OCI-LY1 (cell line): ENCODE measurements around the gene MAST4.

Experiments
- H2AFZ ChIP-seq: fragments of 200-600 bp; sonication (generic), shearing (Covaris generic); 2 replicates; pipeline ENCODE4 v1.6.0; 2014; ENCODE audit warnings: antibody characterized with exemption, mild to moderate bottlenecking, low read length
- H3F3A ChIP-seq: fragments of 200-600 bp; sonication (generic), shearing (Covaris generic); 2 replicates; pipeline ENCODE4 v1.6.0; 2014; ENCODE audit warnings: mild to moderate bottlenecking, antibody characterized with exemption, low read length, moderate library complexity; ENCODE audit not compliant: insufficient read depth
- H3K27ac ChIP-seq: fragments of 200-600 bp; sonication (generic); 2 replicates; pipeline ENCODE4 v1.5.1; 2014; ENCODE audit warnings: low read length, mixed run types, mild to moderate bottlenecking, low read depth; ENCODE audit not compliant: poor library complexity, severe bottlenecking
- H3K27me3 ChIP-seq: fragments of 200-600 bp; sonication (generic); 2 replicates; pipeline ENCODE4 v1.6.0; 2014; ENCODE audit warnings: antibody characterized with exemption, mild to moderate bottlenecking, low read length, moderate library complexity; ENCODE audit not compliant: insufficient read depth
- H3K36me3 ChIP-seq: fragments of 200-600 bp; sonication (generic); 2 replicates; pipeline ENCODE4 v1.6.1; 2014; ENCODE audit warnings: mild to moderate bottlenecking, antibody characterized with exemption, low read length, moderate library complexity, mixed read lengths; ENCODE audit not compliant: insufficient read depth
- H3K4me1 ChIP-seq: fragments of 200-600 bp; sonication (generic); 2 replicates; pipeline ENCODE4 v1.5.1; 2014; ENCODE audit warnings: mild to moderate bottlenecking, low read length, moderate library complexity; ENCODE audit not compliant: insufficient read depth, severe bottlenecking
- H3K4me2 ChIP-seq: fragments of 200-600 bp; sonication (generic), shearing (Covaris generic); 2 replicates; pipeline ENCODE4 v1.6.1; 2014; ENCODE audit warnings: low read length
- H3K4me3 ChIP-seq: fragments of 200-600 bp; sonication (generic); 2 replicates; pipeline ENCODE4 v1.5.1; 2014; ENCODE audit warnings: low read length, low read depth, mild to moderate bottlenecking, mixed read lengths; ENCODE audit not compliant: poor library complexity, severe bottlenecking
- H3K79me2 ChIP-seq: fragments of 200-600 bp; shearing (Covaris generic); 2 replicates; pipeline ENCODE4 v1.6.1; 2016; ENCODE audit warnings: mixed run types, low read length, mixed read lengths; ENCODE audit not compliant: insufficient read depth
- H3K9ac ChIP-seq: fragments of 200-600 bp; sonication (generic), shearing (Covaris generic); 2 replicates; pipeline ENCODE4 v1.6.1; 2014; ENCODE audit warnings: mild to moderate bottlenecking, low read length, mixed read lengths
- H3K9me2 ChIP-seq: fragments of 200-600 bp; sonication (generic), shearing (Covaris generic); 2 replicates; pipeline ENCODE4 v1.6.1; 2014; ENCODE audit warnings: low read depth, mild to moderate bottlenecking, low read length, mixed read lengths
- H3K9me3 ChIP-seq: fragments of 200-600 bp; shearing (Covaris generic); 2 replicates; pipeline ENCODE4 v1.6.1; 2014; ENCODE audit warnings: low read length, mixed read lengths
- H4K20me1 ChIP-seq: fragments of 200-600 bp; sonication (generic), shearing (Covaris generic); 2 replicates; pipeline ENCODE4 v1.6.0; 2016; ENCODE audit warnings: mild to moderate bottlenecking, low read length; ENCODE audit not compliant: insufficient read depth
- EZH2 ChIP-seq: fragments of 200-600 bp; sonication (generic), shearing (Covaris generic); IDR thresholded peaks from 2 replicates; pipeline ENCODE4 v1.8.0; 2017; ENCODE audit warnings: borderline replicate concordance, mixed run types, mild to moderate bottlenecking, antibody characterized with exemption, low read length, moderate library complexity, mixed read lengths
- TF ChIP-seq, protein P1 (sequence below): fragments of 200-600 bp; sonication (generic), shearing (Covaris generic); IDR thresholded peaks from 2 replicates; pipeline ENCODE4 v1.5.1; 2017; ENCODE audit warnings: mild to moderate bottlenecking, antibody characterized with exemption, low read length, moderate library complexity, mixed read lengths

MAST4 gene

DNA sequence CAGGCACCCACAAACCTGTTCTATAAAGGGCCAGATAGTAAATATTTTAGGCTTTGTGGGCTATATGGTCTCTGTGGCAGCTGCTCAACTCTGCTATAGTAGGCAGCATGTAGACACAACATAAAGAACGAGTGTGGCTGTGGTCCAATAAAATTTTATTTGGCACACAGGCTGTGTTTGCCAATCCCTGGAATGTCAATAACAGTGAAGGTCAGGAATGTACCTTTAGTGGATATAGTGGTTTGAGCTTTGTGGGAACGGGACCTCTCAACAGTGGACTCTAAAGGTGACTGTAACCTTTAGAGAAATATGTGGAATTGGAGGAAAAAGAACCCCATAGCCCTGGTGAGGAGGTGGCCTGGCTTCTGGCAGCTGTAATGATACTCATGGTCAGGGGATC is 145.2 kb downstream of the MAST4 start:
- H3K36me3 ChIP-seq, result no peaks in the 10 kb centered on the region
- H3K4me3 ChIP-seq, result no peak overlapping the region
- no peaks in the 10 kb centered on the region for H3K27me3 ChIP-seq
- no peak overlapping the region for H3K4me2 ChIP-seq
- no peaks in the 10 kb centered on the region for H4K20me1 ChIP-seq
- no peak overlapping the region for H2AFZ ChIP-seq
- no peaks in the 10 kb centered on the region for H3K9me3 ChIP-seq
- no peaks in the 10 kb centered on the region for H3F3A ChIP-seq
- no peak overlapping the region for H3K27ac ChIP-seq
- no peaks in the 10 kb centered on the region for H3K9me2 ChIP-seq
- H3K79me2 ChIP-seq, result no peaks in the 10 kb centered on the region
- TF ChIP-seq, protein P1, sequence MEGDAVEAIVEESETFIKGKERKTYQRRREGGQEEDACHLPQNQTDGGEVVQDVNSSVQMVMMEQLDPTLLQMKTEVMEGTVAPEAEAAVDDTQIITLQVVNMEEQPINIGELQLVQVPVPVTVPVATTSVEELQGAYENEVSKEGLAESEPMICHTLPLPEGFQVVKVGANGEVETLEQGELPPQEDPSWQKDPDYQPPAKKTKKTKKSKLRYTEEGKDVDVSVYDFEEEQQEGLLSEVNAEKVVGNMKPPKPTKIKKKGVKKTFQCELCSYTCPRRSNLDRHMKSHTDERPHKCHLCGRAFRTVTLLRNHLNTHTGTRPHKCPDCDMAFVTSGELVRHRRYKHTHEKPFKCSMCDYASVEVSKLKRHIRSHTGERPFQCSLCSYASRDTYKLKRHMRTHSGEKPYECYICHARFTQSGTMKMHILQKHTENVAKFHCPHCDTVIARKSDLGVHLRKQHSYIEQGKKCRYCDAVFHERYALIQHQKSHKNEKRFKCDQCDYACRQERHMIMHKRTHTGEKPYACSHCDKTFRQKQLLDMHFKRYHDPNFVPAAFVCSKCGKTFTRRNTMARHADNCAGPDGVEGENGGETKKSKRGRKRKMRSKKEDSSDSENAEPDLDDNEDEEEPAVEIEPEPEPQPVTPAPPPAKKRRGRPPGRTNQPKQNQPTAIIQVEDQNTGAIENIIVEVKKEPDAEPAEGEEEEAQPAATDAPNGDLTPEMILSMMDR, result no peak
- no peak for TF ChIP-seq EZH2
- H3K9ac ChIP-seq, result no peak overlapping the region
- H3K4me1 ChIP-seq, result no peaks in the 10 kb centered on the region

DNA sequence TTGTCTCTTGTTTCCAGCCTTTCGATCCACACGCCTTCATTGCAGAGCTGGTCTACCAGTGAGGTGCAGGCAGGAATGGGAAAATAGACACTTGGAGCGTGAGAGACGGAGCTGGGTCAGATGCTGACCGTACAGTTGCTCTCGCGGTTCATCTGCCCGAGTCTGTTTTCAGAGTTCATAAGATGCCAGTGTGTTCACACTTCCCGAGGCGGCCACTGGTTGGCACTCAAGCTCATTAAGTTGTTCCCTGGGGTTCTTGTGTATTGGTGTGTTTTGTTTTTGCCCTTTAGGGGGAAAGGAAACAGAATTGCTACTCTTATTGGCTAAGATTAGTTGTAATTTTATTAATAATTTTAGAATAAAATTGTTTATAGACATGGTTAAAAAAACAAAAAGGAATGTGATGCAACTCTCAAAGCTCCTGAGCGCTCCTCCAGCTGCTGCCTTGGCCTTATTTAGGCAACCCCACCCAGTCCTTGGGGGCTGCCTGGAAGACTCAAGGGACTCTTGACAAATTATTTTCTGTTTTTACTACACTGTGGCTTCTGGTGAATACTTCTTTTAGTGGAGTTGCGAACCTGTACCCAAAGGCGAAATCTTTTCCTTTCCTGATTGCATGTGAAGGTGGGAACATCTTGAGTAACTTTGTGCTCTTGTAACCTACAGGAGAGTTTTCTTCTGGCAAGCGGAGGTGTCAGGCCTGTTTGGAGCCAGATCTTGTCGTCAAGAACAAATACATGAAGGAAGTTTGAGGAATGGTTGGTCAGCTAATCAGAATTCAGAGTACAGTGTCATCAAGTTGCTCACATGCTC is 146.1 kb downstream of the MAST4 start:
- Histone ChIP-seq H3K79me2 (no peaks in the 10 kb centered on the region), H3K4me3 (no peak overlapping the region), H3K4me2 (no peak overlapping the region), H3F3A (no peaks in the 10 kb centered on the region), H3K27me3 (no peaks in the 10 kb centered on the region), H2AFZ (no peak overlapping the region), H3K27ac (no peak overlapping the region), H3K9me3 (no peaks in the 10 kb centered on the region), H3K9me2 (no peaks in the 10 kb centered on the region), H3K36me3 (no peaks in the 10 kb centered on the region), H3K4me1 (no peaks in the 10 kb centered on the region), H3K9ac (no peak overlapping the region), H4K20me1 (no peaks in the 10 kb centered on the region)
- TF ChIP-seq EZH2, result no peak
- TF ChIP-seq, protein P1, result peak; percentile 47

DNA sequence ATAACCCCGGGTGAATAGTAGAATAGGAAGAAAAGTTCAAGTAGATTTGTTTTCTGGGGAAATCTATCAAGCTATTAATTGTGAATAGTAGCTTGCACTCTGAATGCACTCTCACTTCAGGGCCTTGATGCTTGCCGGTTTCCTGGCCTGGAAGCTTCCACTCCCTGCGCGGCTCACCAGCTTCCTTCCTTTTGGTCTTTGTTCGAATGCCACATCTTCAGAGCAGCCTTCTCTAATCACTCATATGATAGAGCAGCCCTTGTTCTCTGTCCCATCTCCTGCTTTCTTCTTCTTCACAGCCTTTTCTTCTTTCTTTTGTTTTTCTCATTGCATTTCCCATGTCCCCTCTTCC is 146.7 kb downstream of the MAST4 start:
- no peaks in the 10 kb centered on the region for H3K9me2 ChIP-seq
- H2AFZ ChIP-seq, result no peak overlapping the region
- H3K4me1 ChIP-seq, result no peaks in the 10 kb centered on the region
- H3K9ac ChIP-seq, result no peak overlapping the region
- TF ChIP-seq EZH2, result no peak
- TF ChIP-seq, protein P1, result no peak
- no peak overlapping the region for H3K4me3 ChIP-seq
- H3K79me2 ChIP-seq, result no peaks in the 10 kb centered on the region
- H3K27ac ChIP-seq, result no peak overlapping the region
- H3F3A ChIP-seq, result no peaks in the 10 kb centered on the region
- no peaks in the 10 kb centered on the region for H3K9me3 ChIP-seq
- H3K27me3 ChIP-seq, result no peaks in the 10 kb centered on the region
- no peaks in the 10 kb centered on the region for H4K20me1 ChIP-seq
- H3K36me3 ChIP-seq, result no peaks in the 10 kb centered on the region
- H3K4me2 ChIP-seq, result no peak overlapping the region
